Measurements from ENCODE around the gene SAMSN1. TPM values are rescaled to one million over a fixed set of nuclear protein-coding genes. Genes with fewer than 3 reads are reported as not detected.
"Not testable (repeated sequence)": the region's sequence is repeated elsewhere in the genome, so short reads cannot be mapped to it uniquely, and the experiment has no call there.

Gene SAMSN1
- total and polyA plus RNA-seq, 10 donors = 24.8 to 79.2 (median 47.1) TPM

GRCh38 chr21:14550135-14550534, 4.0 kb upstream of the SAMSN1 start:
- intact Hi-C loops (cut with DNase I; ENCODE audit: low total_unique reads) = no loop called here
- Histone ChIP-seq H3K4me3 (peak overlapping the region in 1 of 8 donors; percentile 4), H3K9me3 (no peaks in the 10 kb centered on the region), H3K27ac (peak overlapping the region in 7 of 8 donors; percentile 3 to 93 (median 79)), H3K36me3 (no peaks in the 10 kb centered on the region), H3K27me3 (replicated peaks in 1 of 7) (no peaks in the 10 kb centered on the region), H3K4me1 (peaks cover 0 to 61% (median 17%) of the 10 kb centered on the region in 6 donors)
- DNase-seq = no peak
- 21 to 49% (median 30%) methylated on average over 3 of the region's 3 CpGs for WGBS, 5 donors
- TF ChIP-seq POLR2A (IDR thresholded peaks at IDR 0.05) (no peak), POLR2AphosphoS5 (IDR thresholded peaks at IDR 0.05) (no peak), CTCF (IDR thresholded peaks at IDR 0.05 in 8 of 11, conservative IDR thresholded peaks at IDR 0.05 in 3 of 11) (no peak)

- peak in 1 of 3 donors; percentile 50 for TF ChIP-seq POLR2AphosphoS5 (IDR thresholded peaks at IDR 0.05)
- TF ChIP-seq CTCF (IDR thresholded peaks at IDR 0.05 in 8 of 11, conservative IDR thresholded peaks at IDR 0.05 in 3 of 11) = no peak
- peak overlapping the region in 7 of 8 donors; percentile 71 to 93 (median 79) for H3K27ac ChIP-seq
- intact Hi-C loops (cut with DNase I; ENCODE audit: low total_unique reads) = no loop called here
- no peaks in the 10 kb centered on the region for H3K36me3 ChIP-seq
- H3K9me3 ChIP-seq = no peaks in the 10 kb centered on the region
- DNase-seq = no peak
- peak overlapping the region in 1 of 8 donors; percentile 4 for H3K4me3 ChIP-seq
- 51 to 78% (median 69%) methylated on average over 2 of the region's 2 CpGs for WGBS, 5 donors
- H3K27me3 ChIP-seq (replicated peaks in 1 of 7) = no peaks in the 10 kb centered on the region
- peaks cover 0 to 71% (median 23%) of the 10 kb centered on the region in 6 donors for H3K4me1 ChIP-seq
Observed at GRCh38 chr21:14548779-14549178, 2.7 kb upstream of the SAMSN1 start.

GRCh38 chr21:14547834-14548513, 1.9 kb upstream of the SAMSN1 start:
- peak overlapping the region in 1 of 8 donors; percentile 4 for H3K4me3 ChIP-seq
- H3K27ac ChIP-seq = peak overlapping the region in 7 of 8 donors; percentile 50 to 93 (median 79)
- no peaks in the 10 kb centered on the region for H3K36me3 ChIP-seq
- no peaks in the 10 kb centered on the region for H3K9me3 ChIP-seq
- H3K4me1 ChIP-seq = peaks cover 0 to 79% (median 29%) of the 10 kb centered on the region in 6 donors
- no peak for DNase-seq
- 59 to 69% (median 64%) methylated on average over 3 of the region's 3 CpGs for WGBS, 5 donors
- TF ChIP-seq POLR2A (IDR thresholded peaks at IDR 0.05) (no peak), CTCF (IDR thresholded peaks at IDR 0.05 in 8 of 11, conservative IDR thresholded peaks at IDR 0.05 in 3 of 11) (no peak), POLR2AphosphoS5 (IDR thresholded peaks at IDR 0.05) (no peak)
- no peaks in the 10 kb centered on the region for H3K27me3 ChIP-seq (replicated peaks in 1 of 7)
- intact Hi-C loops (cut with DNase I; ENCODE audit: low total_unique reads) = no loop called here

GRCh38 chr21:14546719-14547118, 604 bp upstream of the SAMSN1 start:
- H3K27me3 ChIP-seq (replicated peaks in 1 of 7); H3K36me3 ChIP-seq; DNase-seq; intact Hi-C loops (cut with DNase I; ENCODE audit: low total_unique reads); H3K9me3 ChIP-seq: not testable (repeated sequence)
- peak overlapping the region in 7 of 8 donors; percentile 70 to 93 (median 89) for H3K27ac ChIP-seq
- WGBS, 5 donors = 82 to 95% (median 91%) methylated on average over 7 of the region's 7 CpGs
- peak overlapping the region in 1 of 8 donors; percentile 65 for H3K4me3 ChIP-seq
- H3K4me1 ChIP-seq = peaks cover 0 to 92% (median 39%) of the 10 kb centered on the region in 6 donors
